K562 (cell line): ENCODE data around the gene STEAP1B. TPM values are rescaled to one million over a fixed set of nuclear protein-coding genes. Genes with fewer than 3 reads are reported as not detected.

Source experiments
- CBFA2T2 ChIP-seq: fragments of 450-650 bp; conservative IDR thresholded peaks from 2 replicates; pipeline ENCODE4 v1.6.1; 2017; ENCODE audit warnings: mild to moderate bottlenecking
- DIDO1 ChIP-seq: fragments of 450-650 bp; IDR thresholded peaks from 2 replicates; pipeline ENCODE4 v1.6.1; 2016; ENCODE audit warnings: low read depth, missing biosample characterization, missing genetic modification characterization
- E2F6 ChIP-seq, 2 experiments: IDR thresholded peaks; 2 replicates each; pipeline ENCODE4 v1.6.1; 2011; ENCODE audit warnings: borderline replicate concordance in 1 of 2, control low read depth in 1 of 2, low read depth in 1 of 2, low read length in 1 of 2, mild to moderate bottlenecking in 1 of 2, mixed read lengths in 1 of 2, moderate library complexity in 1 of 2; ENCODE audit not compliant: insufficient read depth in 1 of 2, insufficient read length in 1 of 2, poor library complexity in 1 of 2, severe bottlenecking in 1 of 2; ENCODE audit errors: extremely low read depth in 1 of 2
- ELF4 ChIP-seq: fragments of 450-650 bp; formaldehyde crosslinking; IDR thresholded peaks from 2 replicates; pipeline ENCODE4 v1.4.0; 2022; ENCODE audit warnings: missing genetic modification characterization
- FOXJ3 ChIP-seq: sonication (generic); formaldehyde crosslinking; IDR thresholded peaks from 2 replicates; pipeline ENCODE4 v1.4.0; 2020; ENCODE audit warnings: mild to moderate bottlenecking, missing genetic modification reagents
- HDAC2 ChIP-seq: fragments of 450-650 bp; IDR thresholded peaks from 2 replicates; pipeline ENCODE4 v1.6.1; 2016; ENCODE audit warnings: mild to moderate bottlenecking
- MYNN ChIP-seq, 2 experiments: sonication (generic); formaldehyde crosslinking in 1 of 2; IDR thresholded peaks; 2 replicates each; pipeline versions ENCODE4 v1.5.0 to v1.6.1; 2016 to 2020; ENCODE audit warnings: antibody characterized with exemption in 1 of 2, missing genetic modification reagents in 1 of 2
- NEUROD1 ChIP-seq: fragments of 150-350 bp; IDR thresholded peaks from 2 replicates; pipeline ENCODE4 v1.6.1; 2014; ENCODE audit warnings: borderline replicate concordance, low read length, low read depth; ENCODE audit not compliant: partially characterized antibody
- PREB ChIP-seq: sonication (generic); formaldehyde crosslinking; IDR thresholded peaks from 2 replicates; pipeline ENCODE4 v1.8.1; 2023; ENCODE audit warnings: mild to moderate bottlenecking, missing genetic modification reagents
- SIRT6 ChIP-seq: IDR thresholded peaks from one replicate; pipeline ENCODE4 v1.6.1; 2012; ENCODE audit warnings: low read depth, mild to moderate bottlenecking, control low read depth, inconsistent platforms, low read length, moderate library complexity
- YBX1 ChIP-seq: fragments of 450-650 bp; IDR thresholded peaks from 2 replicates; pipeline ENCODE4 v1.7.1; 2016; ENCODE audit warnings: mild to moderate bottlenecking
- ZC3H4 ChIP-seq: sonication (generic); formaldehyde crosslinking; IDR thresholded peaks from 2 replicates; pipeline ENCODE4 v1.9.0; 2021; ENCODE audit warnings: missing genetic modification reagents, borderline replicate concordance
- ZNF239 ChIP-seq: fragments of 250-450 bp; sonication (Bioruptor Pico); IDR thresholded peaks from 2 replicates; pipeline ENCODE4 v1.4.0; 2020; ENCODE audit warnings: mild to moderate bottlenecking
- ZNF583 ChIP-seq: fragments of 250-450 bp; sonication (Bioruptor Pico); IDR thresholded peaks from 2 replicates; pipeline ENCODE4 v1.4.0; 2020
- polyA plus RNA-seq, 8 experiments: library from polyadenylated mRNA; depleted of rRNA in 4 of 8; stranded (reverse) in 5 of 8; unstranded in 3 of 8; fragments of >200 nt; fragmentation: Nextera tagmentation in 2 of 8; fragmentation: Illumina TruSeq in 1 of 8; extraction: Ambion mirVana in 2 of 8; extraction: Trizol in 1 of 8; gene quantifications; 2 replicates each; pipeline versions ENCODE4 v1.2.1 to v1.2.3, GENCODE V29; 2011 to 2014; ENCODE audit warnings: inconsistent platforms in 1 of 8, missing spikeins in 1 of 8
- total RNA-seq, 7 experiments: library from RNA; depleted of rRNA in 6 of 7; stranded (reverse); fragments of >200 nt in 6 of 7; fragmentation: Illumina TruSeq in 2 of 7; extraction: Trizol in 2 of 7; gene quantifications; 2 replicates each; pipeline versions ENCODE4 v1.2.1 to v1.2.3, GENCODE V29; 2011 to 2021; ENCODE audit warnings: low replicate concordance in 1 of 7
- TF ChIP-seq, protein P1 (sequence below): fragments of 450-650 bp; IDR thresholded peaks from 2 replicates; pipeline ENCODE4 v1.6.1; 2014; ENCODE audit warnings: low read depth, mild to moderate bottlenecking, moderate library complexity, borderline replicate concordance
- TF ChIP-seq, protein P2 (sequence below): sonication (generic); formaldehyde crosslinking; IDR thresholded peaks from 2 replicates; pipeline ENCODE4 v1.8.1; 2022; ENCODE audit warnings: missing genetic modification reagents
- TF ChIP-seq, protein P3 (sequence below): fragments of 450-650 bp; formaldehyde crosslinking; conservative IDR thresholded peaks from 2 replicates; pipeline ENCODE4 v1.4.0; 2022; ENCODE audit warnings: mild to moderate bottlenecking, missing genetic modification characterization
- TF ChIP-seq, protein P4 (sequence below): fragments of 450-650 bp; formaldehyde crosslinking; IDR thresholded peaks from 2 replicates; pipeline ENCODE4 v1.4.0; 2020; ENCODE audit warnings: mild to moderate bottlenecking, mixed read lengths

The STEAP1B gene
- total and polyA plus RNA-seq, 9 of the 15 experiments (the other 6 are each of a cell fraction or from before 2014, with no cell fraction given), result 20.0 to 38.5 (median 30.6) TPM

DNA sequence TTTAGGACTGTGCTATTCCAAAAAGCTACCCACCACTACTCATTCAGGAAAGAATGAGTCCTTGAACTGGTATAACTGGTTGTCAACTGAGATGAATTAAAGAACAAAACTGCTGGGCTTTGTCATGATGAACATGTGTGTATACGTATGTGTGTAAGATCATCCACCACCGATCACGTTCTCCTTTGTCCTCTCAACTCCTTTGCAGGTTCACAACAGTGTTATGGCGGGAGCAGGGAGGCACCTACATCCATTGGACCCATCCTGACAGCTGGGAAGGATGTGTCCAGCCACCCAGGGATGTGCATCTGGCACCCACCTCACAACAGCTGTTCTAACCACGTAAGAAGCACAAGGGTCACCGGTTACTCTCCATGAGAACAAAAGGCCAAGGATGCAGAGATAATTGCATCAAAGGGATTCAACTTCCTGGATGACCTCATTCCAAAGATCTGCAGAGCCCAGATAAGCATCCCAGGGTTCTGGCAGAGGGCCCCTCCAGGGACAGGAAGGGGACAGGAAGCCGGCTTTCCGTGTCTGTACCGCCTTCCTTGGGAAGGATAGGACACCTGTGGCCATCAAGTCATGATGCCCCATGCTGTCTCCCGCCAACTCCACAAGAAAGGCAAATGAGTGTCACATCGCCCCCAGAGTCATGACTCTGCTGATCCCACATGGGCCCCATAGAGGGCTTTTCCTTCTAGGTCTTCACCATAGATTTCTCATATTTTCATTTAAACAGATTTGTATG lies 66.1 kb downstream of the STEAP1B start (continued):
- TF ChIP-seq, protein P1, sequence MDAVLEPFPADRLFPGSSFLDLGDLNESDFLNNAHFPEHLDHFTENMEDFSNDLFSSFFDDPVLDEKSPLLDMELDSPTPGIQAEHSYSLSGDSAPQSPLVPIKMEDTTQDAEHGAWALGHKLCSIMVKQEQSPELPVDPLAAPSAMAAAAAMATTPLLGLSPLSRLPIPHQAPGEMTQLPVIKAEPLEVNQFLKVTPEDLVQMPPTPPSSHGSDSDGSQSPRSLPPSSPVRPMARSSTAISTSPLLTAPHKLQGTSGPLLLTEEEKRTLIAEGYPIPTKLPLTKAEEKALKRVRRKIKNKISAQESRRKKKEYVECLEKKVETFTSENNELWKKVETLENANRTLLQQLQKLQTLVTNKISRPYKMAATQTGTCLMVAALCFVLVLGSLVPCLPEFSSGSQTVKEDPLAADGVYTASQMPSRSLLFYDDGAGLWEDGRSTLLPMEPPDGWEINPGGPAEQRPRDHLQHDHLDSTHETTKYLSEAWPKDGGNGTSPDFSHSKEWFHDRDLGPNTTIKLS, result no peak
- TF ChIP-seq HDAC2, result peak; percentile 94
- no peak for TF ChIP-seq PREB
- TF ChIP-seq, protein P2, sequence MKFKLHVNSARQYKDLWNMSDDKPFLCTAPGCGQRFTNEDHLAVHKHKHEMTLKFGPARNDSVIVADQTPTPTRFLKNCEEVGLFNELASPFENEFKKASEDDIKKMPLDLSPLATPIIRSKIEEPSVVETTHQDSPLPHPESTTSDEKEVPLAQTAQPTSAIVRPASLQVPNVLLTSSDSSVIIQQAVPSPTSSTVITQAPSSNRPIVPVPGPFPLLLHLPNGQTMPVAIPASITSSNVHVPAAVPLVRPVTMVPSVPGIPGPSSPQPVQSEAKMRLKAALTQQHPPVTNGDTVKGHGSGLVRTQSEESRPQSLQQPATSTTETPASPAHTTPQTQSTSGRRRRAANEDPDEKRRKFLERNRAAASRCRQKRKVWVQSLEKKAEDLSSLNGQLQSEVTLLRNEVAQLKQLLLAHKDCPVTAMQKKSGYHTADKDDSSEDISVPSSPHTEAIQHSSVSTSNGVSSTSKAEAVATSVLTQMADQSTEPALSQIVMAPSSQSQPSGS (CRISPR knock-in tag), result peak; percentile 69; the same call in 1 of the 2 replicates
- peak in 1 of 2 experiments; percentile 72 for TF ChIP-seq E2F6 (IDR thresholded peaks at IDR 0.05; ENCODE audit: borderline replicate concordance in 1 of 2, extremely low read depth in 1 of 2, insufficient read depth in 1 of 2, insufficient read length in 1 of 2, low read depth in 1 of 2, low read length in 1 of 2, poor library complexity in 1 of 2, severe bottlenecking in 1 of 2)
- peak; percentile 51 for TF ChIP-seq ZNF239 (CRISPR knock-in tag)
- TF ChIP-seq ELF4 (CRISPR knock-in tag), result peak; percentile 79; the same call in 1 of the 2 replicates
- TF ChIP-seq MYNN (IDR thresholded peaks at IDR 0.05), result peak; percentile 79; the same call in 1 of the 2 replicates
- no peak for TF ChIP-seq MYNN (CRISPR knock-in tag; IDR thresholded peaks at IDR 0.05)
- TF ChIP-seq, protein P3, sequence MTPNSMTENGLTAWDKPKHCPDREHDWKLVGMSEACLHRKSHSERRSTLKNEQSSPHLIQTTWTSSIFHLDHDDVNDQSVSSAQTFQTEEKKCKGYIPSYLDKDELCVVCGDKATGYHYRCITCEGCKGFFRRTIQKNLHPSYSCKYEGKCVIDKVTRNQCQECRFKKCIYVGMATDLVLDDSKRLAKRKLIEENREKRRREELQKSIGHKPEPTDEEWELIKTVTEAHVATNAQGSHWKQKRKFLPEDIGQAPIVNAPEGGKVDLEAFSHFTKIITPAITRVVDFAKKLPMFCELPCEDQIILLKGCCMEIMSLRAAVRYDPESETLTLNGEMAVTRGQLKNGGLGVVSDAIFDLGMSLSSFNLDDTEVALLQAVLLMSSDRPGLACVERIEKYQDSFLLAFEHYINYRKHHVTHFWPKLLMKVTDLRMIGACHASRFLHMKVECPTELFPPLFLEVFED (CRISPR knock-in tag), result peak; percentile 40; the same call in 1 of the 2 replicates
- TF ChIP-seq NEUROD1, result peak; percentile 81
- TF ChIP-seq, protein P4, sequence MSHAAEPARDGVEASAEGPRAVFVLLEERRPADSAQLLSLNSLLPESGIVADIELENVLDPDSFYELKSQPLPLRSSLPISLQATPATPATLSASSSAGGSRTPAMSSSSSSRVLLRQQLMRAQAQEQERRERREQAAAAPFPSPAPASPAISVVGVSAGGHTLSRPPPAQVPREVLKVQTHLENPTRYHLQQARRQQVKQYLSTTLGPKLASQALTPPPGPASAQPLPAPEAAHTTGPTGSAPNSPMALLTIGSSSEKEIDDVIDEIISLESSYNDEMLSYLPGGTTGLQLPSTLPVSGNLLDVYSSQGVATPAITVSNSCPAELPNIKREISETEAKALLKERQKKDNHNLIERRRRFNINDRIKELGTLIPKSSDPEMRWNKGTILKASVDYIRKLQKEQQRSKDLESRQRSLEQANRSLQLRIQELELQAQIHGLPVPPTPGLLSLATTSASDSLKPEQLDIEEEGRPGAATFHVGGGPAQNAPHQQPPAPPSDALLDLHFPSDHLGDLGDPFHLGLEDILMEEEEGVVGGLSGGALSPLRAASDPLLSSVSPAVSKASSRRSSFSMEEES (CRISPR knock-in tag), result no peak
- no peak for TF ChIP-seq DIDO1 (tag)
- TF ChIP-seq SIRT6, result no peak
- TF ChIP-seq YBX1, result no peak
- peak; percentile 13; the same call in 1 of the 2 replicates for TF ChIP-seq ZNF583 (CRISPR knock-in tag)
- TF ChIP-seq FOXJ3 (CRISPR knock-in tag), result no peak
- peak; percentile 96 for TF ChIP-seq CBFA2T2
- no peak for TF ChIP-seq ZC3H4 (CRISPR knock-in tag)
